ENCODE data around the gene GATAD2B.
A peak's percentile ranks its signal among the peaks of the same experiment; 100 is the strongest.
"Not testable (repeated sequence)": the region's sequence is repeated elsewhere in the genome, so short reads cannot be mapped to it uniquely, and the experiment has no call there.

The GATAD2B gene

GRCh38 chr1:153778051-153778823, 144.5 kb downstream of the GATAD2B start:
- DNase-seq (ENCODE audit: low spot score), result no peak

- DNase-seq (ENCODE audit: low spot score), result no peak
These were observed 145.1 kb downstream of the GATAD2B start for GRCh38 chr1:153777648-153778047.

- no peak for DNase-seq (ENCODE audit: low spot score)
These were observed 145.9 kb downstream of the GATAD2B start for GRCh38 chr1:153776845-153777370.

GRCh38 chr1:153776352-153776751, 146.4 kb downstream of the GATAD2B start:
- no peak for DNase-seq (ENCODE audit: low spot score)

GRCh38 chr1:153775458-153776327, 147.1 kb downstream of the GATAD2B start:
- peak; percentile 69 for DNase-seq (ENCODE audit: low spot score)

GRCh38 chr1:153774780-153775457, 147.9 kb downstream of the GATAD2B start, which contains the start of gene SLC27A3:
SLC27A3 (plus strand) TSS chr1:153775407; CDS start chr1:153775498, 91 bp downstream.
- DNase-seq (ENCODE audit: low spot score), result no peak

GRCh38 chr1:153774026-153774595, 148.7 kb downstream of the GATAD2B start:
- DNase-seq (ENCODE audit: low spot score), result no peak

GRCh38 chr1:153773096-153773921, 149.5 kb downstream of the GATAD2B start:
- DNase-seq (ENCODE audit: low spot score), result no peak

GRCh38 chr1:153771841-153772593, 150.8 kb downstream of the GATAD2B start:
- peak; percentile 67 for DNase-seq (ENCODE audit: low spot score)

- DNase-seq (ENCODE audit: low spot score), result no peak
These were observed 151.5 kb downstream of the GATAD2B start for GRCh38 chr1:153771261-153771660.

GRCh38 chr1:153770797-153771196, 152.0 kb downstream of the GATAD2B start:
- no peak for DNase-seq (ENCODE audit: low spot score)

GRCh38 chr1:153769221-153769620, 153.6 kb downstream of the GATAD2B start:
- no peak for DNase-seq (ENCODE audit: low spot score)

GRCh38 chr1:153768316-153769181, 154.2 kb downstream of the GATAD2B start:
- no peak for DNase-seq (ENCODE audit: low spot score)

GRCh38 chr1:153767519-153767918, 155.3 kb downstream of the GATAD2B start:
- no peak for DNase-seq (ENCODE audit: low spot score)

GRCh38 chr1:153766663-153767062, 156.1 kb downstream of the GATAD2B start:
- DNase-seq (ENCODE audit: low spot score), result not testable (repeated sequence)

- no peak for DNase-seq (ENCODE audit: low spot score)
These were observed 158.5 kb downstream of the GATAD2B start for GRCh38 chr1:153764310-153764709.

- DNase-seq (ENCODE audit: low spot score), result no peak
These were observed 159.2 kb downstream of the GATAD2B start for GRCh38 chr1:153763365-153764225.

GRCh38 chr1:153760440-153760839, 162.3 kb downstream of the GATAD2B start:
- DNase-seq (ENCODE audit: low spot score), result no peak

Data from NAMALWA (cell line).